Stimulated activated CD8-positive, alpha-beta memory T cell treated with anti-CD3 and anti-CD28 coated beads, Interleukin-12 subunit alpha, Interleukin-12 subunit beta, amount 100 ng/mL, for 24 hours (primary cell): ENCODE measurements around the gene FANCL.
"Not testable (repeated sequence)": the region's sequence is repeated elsewhere in the genome, so short reads cannot be mapped to it uniquely, and the experiment has no call there.

ENCODE experiments used
- DNase-seq: peaks from one replicate; pipeline ENCODE4 v3.0.0-alpha.2; 2020; ENCODE audit errors: extremely low read depth

The FANCL gene

DNA sequence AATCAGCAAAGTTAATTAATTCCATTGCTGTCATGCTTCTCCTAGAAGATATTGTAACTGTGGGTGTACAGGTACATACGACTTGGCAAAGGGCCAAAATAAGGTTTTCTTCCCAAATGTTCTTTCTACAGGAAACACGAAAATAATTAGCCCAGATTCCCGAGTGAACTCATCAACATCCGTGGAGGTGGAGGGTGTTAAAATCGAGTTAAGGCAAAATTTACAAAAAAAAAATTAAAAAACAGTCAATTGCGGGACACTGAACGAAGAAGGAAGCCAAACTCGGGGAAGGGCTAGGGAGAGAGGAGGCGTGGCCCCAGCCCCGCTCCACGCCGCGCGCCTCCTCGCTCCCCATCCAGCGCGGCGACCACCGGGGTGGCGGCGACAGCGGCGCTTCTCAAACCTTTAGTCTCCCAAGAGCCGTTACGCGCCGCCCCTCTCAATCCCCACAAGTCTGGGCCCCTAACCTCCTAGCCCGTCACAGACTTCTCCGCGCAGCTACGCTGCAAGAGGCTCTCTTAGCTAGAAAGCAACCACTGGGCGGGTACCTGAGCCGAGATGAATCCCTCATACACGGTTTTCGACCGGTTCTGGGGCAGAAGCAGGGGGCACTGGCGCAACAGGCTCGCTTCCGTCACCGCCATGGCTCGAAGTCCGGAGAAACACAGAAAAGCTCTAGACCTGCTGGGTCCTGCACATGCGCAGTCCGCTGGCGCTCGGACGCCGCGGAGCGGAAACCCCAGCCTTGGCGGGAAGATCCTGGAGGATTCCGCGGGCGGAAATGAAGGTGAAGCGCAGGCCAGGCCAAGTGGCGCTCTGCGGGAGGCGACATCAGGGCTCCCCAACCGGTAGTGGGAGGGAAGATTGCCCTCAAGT, at the start of gene FANCL:
TSS of gene FANCL (minus strand) at position 656 of the 876 bp plus-strand sequence. CDS start at position 644, 12 bp downstream.
- peak; percentile 57 for DNase-seq

DNA sequence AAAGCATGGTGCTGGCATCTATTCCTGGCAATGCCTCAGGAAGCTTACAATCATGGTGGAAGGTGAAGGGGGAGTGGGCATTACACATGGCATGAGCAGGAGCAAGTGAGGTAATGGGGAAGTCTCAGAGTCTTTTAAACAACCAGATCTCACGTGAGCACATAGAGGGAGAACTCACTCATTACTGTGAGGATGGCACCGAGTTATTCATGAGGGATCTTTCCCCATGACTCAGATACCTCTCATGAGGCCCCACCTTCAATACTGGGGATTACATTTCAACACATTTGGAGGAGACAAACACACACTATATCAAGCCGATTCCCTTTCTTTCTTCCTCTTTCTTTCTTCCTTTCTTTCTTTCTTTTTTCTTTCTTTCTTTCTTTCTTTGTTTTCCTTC, 47.9 kb upstream of the FANCL start:
- DNase-seq = no peak

DNA sequence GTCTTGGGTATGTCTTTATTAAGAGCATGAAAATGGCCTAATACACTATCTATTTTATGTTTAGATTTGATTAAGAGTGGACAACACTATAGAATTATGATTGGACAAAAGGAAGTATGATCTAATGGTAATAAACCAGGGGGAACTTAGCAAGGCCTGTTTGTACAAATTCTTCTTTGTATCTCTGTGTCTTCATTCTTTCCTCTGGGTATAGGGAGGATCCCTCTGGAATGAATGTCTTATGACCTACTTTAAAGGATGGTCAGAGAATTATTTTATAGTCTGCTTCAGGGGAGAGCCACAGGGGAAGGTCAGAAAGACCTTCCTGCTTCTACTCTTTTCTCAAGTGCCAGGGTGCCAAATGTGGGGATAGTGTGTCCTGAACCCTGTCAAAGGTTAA, 42.8 kb upstream of the FANCL start:
- no peak for DNase-seq

DNA sequence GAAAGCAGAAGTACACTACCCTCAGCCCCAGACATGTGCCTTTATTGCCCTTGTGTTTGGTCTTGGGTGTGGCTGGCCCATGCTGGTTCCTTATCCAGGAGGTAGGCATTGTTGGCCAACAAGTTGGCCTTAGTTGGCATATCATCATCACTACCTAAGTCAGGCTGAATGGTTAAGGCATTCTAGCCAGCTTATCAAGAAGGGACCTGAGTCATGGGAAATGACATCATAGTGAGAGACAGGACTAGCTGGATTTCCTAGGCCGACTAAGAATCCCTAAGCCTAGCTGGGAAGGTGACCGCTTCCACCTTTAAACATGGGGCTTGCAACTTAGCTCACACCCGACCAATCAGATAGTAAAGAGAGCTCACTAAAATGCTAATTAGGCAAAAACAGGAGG, 34.0 kb upstream of the FANCL start:
- not testable (repeated sequence) for DNase-seq

DNA sequence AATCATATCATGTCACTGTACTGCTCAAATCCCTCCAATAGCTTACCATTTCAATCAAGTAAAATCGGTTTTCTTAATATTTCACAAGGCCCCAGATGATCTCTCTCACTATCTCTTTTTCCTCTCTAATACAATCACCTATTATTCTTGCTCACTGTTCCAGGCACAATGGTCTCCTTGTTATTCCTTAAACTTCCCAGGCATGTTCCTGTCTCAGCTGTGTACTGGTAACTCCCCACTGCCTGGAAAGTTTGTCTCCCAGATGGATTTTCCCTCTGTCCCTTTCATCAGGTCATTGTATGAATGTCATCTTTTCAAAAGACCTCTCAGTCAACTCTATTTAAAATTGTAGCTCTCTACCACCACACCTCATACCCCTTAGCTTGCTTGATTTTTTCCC, 30.7 kb upstream of the FANCL start:
- no peak for DNase-seq

DNA sequence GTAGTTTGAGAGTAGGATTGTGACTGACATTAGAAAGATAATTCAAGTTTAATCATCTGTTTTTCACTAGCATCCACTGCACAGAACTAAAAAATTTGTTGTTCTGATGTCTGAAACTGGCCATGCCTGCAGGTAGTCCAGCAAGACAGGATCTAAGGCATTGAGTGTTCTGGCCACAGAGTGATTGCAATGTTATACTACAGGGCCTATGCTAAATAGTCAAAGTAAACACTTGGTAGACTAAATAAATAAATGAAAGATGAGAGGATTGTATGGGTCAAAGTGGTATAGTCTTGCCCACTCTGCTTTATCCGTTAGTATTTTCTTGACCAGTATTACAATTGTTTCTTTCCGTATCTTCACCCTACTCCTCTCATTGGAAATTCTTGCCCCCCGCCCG, 27.6 kb upstream of the FANCL start:
- no peak for DNase-seq

DNA sequence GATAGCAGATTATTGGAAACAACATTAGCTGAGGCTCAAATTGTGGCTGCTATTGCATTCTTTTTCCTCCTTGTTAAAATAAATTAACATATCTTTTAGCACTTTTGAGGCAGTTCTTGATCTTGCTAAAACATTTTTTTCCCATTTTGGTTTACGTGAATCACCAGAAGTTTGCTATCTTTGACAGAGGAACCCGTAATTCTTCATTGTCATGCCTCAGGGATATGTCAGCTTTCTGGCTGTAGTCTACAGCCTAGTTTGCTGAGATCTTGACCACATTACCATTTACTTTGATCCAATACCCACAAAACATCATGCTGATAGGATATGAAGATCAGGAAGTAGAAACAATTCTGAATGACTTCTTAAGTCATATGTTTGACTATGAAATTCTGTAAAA, 25.1 kb upstream of the FANCL start:
- no peak for DNase-seq

DNA sequence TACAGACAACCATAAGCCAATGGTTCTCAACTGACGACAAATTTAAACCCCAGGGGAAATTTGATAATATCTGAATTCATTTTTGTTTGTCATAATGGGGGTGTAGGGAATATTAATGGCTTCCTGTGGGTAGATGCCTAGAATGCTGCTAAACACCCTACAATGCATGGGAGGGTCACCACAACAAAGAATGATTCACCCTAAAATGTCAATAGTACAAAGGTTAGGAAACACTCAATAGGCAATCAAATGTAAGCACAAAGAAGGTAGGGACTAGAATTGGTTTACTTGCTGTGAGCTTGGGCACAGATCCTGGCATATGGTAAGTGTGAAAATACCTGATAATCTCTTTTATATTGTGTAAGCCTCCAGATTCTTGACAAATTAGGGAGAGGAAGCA, 20.1 kb upstream of the FANCL start:
- DNase-seq = no peak

DNA sequence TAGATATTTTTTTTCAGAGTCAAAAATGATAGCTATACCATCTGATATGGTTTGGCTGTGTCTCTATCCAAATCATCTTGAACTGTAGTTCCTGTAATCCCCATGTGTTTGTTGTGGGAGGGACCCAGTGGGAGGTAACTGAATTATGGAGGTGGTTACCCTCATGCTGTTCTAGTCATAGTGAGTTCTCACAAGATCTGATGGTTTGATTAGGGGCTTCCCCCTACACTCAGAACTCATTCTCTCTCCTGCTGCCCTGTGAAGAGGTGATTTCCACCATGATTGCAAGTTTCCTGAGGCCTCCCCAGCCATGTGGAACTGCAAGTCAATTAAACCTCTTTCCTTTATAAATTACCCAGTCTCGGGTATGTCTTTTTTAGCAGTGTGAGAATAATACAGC, 17.3 kb upstream of the FANCL start:
- DNase-seq = peak; percentile 5

DNA sequence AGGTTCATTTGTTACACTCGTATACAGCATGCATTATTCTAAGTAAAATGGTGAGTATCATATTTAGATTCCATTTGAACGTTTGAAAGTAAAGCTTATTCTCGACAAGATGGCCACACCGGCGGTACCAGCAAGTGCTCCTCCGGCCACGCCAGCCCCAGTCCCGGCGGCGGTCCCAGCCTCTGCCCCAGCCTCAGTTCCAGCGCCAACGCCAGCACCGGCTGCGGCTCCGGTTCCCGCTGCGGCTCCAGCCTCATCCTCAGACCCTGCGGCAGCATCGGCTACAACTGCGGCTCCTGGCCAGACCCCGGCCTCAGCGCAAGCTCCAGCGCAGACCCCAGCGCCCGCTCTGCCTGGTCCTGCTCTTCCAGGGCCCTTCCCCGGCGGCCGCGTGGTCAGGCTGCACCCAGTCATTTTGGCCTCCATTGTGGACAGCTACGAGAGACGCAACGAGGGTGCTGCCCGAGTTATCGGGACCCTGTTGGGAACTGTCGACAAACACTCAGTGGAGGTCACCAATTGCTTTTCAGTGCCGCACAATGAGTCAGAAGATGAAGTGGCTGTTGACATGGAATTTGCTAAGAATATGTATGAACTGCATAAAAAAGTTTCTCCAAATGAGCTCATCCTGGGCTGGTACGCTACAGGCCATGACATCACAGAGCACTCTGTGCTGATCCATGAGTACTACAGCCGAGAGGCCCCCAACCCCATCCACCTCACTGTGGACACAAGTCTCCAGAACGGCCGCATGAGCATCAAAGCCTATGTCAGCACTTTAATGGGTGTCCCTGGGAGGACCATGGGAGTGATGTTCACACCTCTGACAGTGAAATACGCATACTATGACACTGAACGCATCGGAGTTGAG, 10.4 kb upstream of the FANCL start:
- not testable (repeated sequence) for DNase-seq

DNA sequence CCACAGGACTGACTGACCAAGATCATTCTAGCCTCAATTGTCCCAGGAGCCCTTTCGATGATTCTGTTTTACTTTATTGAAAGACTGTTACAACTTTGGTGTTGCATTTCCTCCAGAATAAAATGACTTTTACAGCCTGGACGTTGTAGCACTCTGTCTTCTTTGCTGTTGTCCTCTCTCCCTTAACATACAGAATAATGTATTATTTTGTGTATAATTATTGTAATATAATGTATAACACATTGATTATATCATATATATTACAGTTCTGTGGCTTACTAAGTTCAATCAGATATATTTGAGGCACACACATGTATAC, 380 bp upstream of the FANCL start:
- no peak for DNase-seq

DNA sequence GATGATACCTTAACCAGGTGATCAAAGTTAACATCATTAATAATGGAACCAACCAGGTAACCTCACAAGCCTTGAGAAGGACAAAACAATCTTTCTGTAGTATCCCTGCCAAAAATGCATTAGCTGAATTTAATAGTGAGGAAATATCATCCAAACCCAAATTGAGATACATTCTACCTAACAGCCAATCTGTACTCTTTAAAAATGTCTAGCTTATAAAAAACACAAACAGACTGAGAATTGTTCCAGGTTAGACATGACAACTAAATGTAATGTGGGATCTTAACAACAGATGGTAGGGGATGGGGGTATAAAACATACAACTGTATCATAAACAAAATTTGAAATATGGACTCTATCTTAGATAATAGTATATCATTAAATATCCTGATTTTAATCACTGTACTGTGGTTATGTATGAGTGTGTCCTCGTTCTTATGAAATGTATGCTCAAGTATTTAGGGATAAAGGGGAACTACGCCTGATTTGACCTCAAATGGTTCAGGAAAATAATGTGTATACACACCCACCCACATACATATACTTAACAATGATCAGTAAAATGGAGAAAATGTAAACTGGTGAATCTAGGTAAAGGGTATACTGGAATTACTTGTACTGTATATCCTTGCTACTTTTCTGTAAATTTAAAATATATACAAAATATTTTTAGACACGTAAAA, 1.7 kb downstream of the FANCL start:
- DNase-seq = no peak

DNA sequence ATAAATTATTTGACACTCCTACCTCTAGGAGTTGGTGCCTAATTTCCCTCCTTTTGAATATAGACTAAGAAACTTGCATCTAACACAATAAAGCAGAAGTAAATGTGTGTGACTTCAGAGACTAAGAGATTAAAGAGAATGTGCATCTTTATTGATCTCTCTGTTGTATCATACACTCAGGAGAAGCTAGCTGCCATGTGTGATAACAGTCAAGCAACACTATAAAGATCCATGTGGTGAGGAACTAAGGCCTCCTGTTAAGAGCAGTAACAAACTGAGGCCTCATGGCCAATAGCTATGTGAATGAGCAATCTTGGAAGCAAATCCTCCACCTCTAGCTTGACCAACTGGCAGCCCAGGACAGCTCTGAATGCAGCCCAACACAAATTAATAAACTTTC, 3.4 kb downstream of the FANCL start:
- no peak for DNase-seq

DNA sequence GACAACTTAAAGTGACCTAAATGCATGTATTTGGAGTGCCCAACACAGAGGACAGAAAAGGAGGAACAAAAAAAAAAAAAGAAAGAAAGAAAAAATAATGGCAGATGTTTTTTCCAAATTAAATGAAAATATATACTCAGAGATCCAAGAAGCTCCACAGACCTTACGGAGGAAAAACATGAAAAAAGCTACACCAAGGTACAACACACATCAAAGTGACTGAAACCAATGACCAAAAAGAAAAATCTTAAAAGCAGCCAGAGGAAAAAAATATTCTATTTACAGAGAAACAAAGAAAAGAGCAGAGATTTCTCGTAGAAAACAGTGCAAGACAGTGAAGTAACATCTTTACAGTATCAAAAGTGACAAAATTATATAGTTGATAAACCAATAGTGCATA, 5.1 kb downstream of the FANCL start:
- no peak for DNase-seq

DNA sequence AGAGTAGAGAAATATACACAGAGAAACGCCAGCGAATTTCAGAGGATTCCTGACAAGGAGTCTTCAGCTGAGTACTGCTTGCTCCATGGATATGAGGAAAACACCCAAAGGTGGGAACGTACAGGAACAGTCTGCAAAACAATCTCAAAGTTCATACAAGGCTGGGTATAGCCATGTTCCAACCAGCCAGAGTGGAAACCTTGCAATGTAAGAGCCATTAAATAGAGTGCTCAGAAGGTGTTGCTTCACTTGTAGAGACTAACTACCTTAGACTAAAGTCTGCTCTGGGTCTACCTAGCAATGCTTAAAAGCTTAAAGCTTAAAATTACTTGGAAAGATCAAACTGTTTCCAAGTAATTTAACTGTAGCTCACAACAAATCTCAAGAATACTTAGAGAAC, 6.0 kb downstream of the FANCL start:
- DNase-seq = no peak

DNA sequence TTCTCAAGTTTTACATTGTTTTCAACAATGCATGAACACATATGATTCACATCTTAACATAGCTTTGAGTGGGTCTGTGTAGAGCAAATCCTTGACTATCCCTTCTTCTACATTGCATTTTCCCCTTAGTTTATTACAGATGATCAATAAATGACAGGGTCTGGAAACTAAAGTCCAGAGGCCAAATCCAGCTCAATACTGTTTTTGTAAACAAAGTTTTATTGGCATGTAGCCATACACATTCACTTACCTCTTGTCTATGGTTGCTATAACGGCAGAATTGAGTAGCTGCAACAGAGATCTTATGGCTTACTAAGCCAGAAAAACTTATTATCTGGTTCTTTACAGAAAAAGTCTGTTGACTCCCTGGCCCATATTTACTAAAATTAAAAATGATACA, 12.8 kb downstream of the FANCL start:
- DNase-seq = no peak

DNA sequence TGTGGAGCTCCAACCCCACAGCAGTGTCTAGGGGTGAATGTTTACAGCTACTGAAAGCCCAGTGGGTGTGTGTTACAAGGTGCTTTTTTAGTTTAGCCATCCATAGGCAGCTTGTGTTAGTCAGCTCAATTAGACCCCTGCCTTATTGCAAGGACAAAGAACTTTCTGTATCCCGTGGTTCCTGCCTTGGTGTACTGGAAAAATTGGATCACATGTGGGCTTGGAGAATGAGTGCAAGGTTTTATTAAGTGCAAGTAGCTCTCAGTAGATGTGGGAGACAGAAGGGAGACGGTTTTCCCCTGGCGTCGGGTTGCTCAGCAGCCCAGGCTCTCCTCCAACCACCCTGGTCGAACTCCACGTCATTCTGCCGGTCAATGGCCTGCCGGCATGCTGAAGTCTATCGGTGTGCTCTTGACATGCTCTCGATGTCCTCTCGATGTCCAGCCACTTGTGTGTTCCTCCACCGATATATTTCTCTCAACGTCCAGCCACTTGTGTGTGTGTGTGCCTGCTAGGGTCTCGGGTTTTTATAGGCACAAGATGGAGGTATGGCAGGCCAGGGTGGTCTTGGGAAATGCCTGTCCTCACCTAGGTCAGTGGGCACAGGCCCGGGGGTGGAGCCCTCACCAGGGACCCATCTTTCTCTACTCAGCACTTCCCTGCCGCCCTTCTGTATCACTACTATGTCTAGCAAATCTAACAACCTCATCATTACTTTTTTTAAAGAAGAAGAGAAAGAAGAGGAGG, 13.8 kb downstream of the FANCL start:
- no peak for DNase-seq

DNA sequence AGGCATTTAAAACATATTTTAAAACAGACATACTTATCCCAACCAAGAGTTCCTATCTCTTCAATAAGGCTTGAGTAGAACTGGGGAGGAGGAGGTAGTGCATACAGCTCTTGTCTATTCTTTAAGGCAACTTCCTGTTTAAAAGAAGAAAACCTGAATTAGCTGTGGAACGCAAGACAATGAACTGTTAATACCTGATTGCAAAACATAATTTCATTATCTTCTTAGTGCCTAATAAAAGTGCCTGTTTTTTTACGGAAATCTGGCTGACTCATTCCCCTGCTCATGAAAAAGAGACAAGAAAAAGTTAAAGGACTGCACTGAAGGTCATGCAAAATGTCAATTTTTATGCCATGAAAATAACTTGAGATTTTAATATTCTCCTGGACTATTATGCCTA, 19.2 kb downstream of the FANCL start:
- no peak for DNase-seq

DNA sequence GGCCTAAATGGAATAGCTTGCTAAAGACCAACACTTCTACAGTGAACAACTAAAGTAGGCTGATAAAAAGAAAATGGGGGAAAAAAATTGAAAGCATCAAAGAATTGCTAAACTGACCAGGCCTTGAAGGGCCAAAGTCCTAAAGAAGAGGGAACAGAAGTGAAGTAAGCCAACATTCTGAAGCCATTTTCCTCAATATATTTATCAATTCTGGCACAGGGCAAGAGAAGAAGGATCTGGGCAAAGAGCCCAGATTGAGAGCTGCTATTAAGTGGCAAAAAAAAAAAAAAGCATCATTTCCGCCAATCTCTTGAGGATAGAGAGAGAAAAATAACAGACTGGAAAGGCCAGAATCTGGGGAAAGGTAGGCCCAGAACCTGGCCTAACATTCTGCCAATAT, 25.7 kb downstream of the FANCL start:
- no peak for DNase-seq

DNA sequence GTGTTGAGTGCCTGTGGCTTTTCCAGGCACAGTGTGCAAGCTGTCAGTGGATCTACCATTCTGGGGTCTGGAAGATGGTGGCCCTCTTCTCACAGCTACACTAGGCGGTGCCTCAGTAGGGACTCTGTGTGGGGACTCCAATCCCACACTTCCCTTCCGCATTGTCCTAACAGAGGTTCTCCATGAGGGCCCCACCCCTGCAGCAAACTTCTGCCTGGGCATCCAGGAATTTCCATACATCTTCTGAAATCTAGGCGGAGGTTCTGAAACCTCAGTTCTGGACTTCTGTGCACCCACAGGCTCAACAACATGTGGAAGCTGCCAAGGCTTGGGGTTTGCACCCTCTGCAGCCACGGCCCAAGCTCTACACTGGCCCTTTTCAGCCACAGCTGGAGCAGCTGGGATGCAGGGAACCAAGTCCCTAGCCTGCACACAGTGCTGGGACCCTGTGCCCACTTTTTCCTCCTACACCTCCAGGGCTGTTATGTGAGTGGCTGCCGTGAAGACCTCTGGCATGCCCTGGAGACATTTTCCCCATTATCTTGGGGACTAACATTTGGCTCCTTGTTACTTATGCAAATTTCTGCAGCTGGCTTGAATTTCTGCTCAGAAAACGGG, 30.1 kb downstream of the FANCL start:
- DNase-seq = not testable (repeated sequence)

DNA sequence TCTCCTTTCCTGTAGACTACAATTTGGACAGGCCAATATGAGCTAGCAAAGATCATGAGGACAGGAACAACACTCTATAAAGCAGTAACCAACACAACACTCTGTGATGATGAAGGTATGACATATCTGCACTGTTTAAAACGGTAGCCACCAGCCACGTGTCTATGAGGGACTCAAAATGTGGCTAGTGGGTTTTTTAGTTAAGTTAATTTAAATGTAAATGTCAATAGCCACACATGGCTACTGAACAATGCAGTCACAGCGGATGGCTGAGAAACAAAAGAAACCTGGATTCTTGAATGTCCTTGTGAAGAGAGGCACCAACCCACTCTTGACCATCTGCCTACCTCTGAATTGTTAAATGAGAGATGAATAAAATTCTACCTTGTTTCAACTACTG, 33.9 kb downstream of the FANCL start:
- DNase-seq = no peak
